SK-N-MC (cell line): ENCODE results near the gene SRCIN1.
"Not testable (repeated sequence)": the region's sequence is repeated elsewhere in the genome, so short reads cannot be mapped to it uniquely, and the experiment has no call there.

ENCODE experiments used
- DNase-seq: peaks from one replicate; pipeline ENCODE4 v3.0.0-alpha.2; 2011; ENCODE audit warnings: low read depth, low spot score
- H3K27ac ChIP-seq: fragments of 200-600 bp; sonication (generic); 2 replicates; pipeline ENCODE4 v1.5.1; 2016; ENCODE audit warnings: mixed run types
- H3K36me3 ChIP-seq: fragments of 200-600 bp; sonication (generic); 2 replicates; pipeline ENCODE4 v1.6.1; 2017; ENCODE audit warnings: antibody characterized with exemption, low read length, mixed read lengths; ENCODE audit not compliant: insufficient read depth
- H3K4me3 ChIP-seq: fragments of 200-600 bp; sonication (generic); 2 replicates; pipeline ENCODE4 v1.5.1; 2016
- H3K9ac ChIP-seq: fragments of 200-600 bp; sonication (generic); 2 replicates; pipeline ENCODE4 v1.8.0; 2017; ENCODE audit warnings: mixed run types, mixed read lengths; ENCODE audit not compliant: insufficient read length
- H3K9me3 ChIP-seq: fragments of 200-600 bp; sonication (generic); 2 replicates; pipeline ENCODE4 v1.6.1; 2017; ENCODE audit warnings: low read depth, mild to moderate bottlenecking, antibody characterized with exemption, low read length, moderate library complexity, mixed read lengths
- EZH2 ChIP-seq: fragments of 200-600 bp; sonication (generic); IDR thresholded peaks from one replicate; pipeline ENCODE4 v1.6.1; 2017; ENCODE audit warnings: antibody characterized with exemption
- FOXP2 ChIP-seq: optimal IDR thresholded peaks from 2 replicates; pipeline ENCODE3; 2011; ENCODE audit warnings: mild to moderate bottlenecking, moderate library complexity; ENCODE audit not compliant: insufficient read depth; ENCODE audit errors: extremely low read length, control extremely low read depth
- POLR2AphosphoS5 ChIP-seq: IDR thresholded peaks from 2 replicates; pipeline ENCODE4 v1.6.1; 2012; ENCODE audit warnings: mild to moderate bottlenecking, low read depth, low read length, borderline replicate concordance

SRCIN1 gene

GRCh38 chr17:38536661-38537060 is 69.1 kb downstream of the SRCIN1 start:
- Histone ChIP-seq H3K27ac (no peak overlapping the region), H3K36me3 (no peaks in the 10 kb centered on the region), H3K4me3 (no peak overlapping the region), H3K9me3 (no peaks in the 10 kb centered on the region), H3K9ac (no peak overlapping the region)
- TF ChIP-seq FOXP2 (no peak), EZH2 (no peak), POLR2AphosphoS5 (no peak)
- no peak for DNase-seq

GRCh38 chr17:38535886-38536285 is 69.9 kb downstream of the SRCIN1 start:
- Histone ChIP-seq H3K27ac (no peak overlapping the region), H3K4me3 (no peak overlapping the region), H3K36me3 (no peaks in the 10 kb centered on the region), H3K9ac (no peak overlapping the region), H3K9me3 (no peaks in the 10 kb centered on the region)
- no peak for DNase-seq
- no peak for TF ChIP-seq EZH2
- no peak for TF ChIP-seq POLR2AphosphoS5
- TF ChIP-seq FOXP2 = no peak

GRCh38 chr17:38534498-38534885 is 71.3 kb downstream of the SRCIN1 start:
- no peak for TF ChIP-seq POLR2AphosphoS5
- TF ChIP-seq EZH2 = no peak
- TF ChIP-seq FOXP2 = no peak
- DNase-seq = no peak
- no peak overlapping the region for H3K27ac ChIP-seq
- H3K4me3 ChIP-seq = no peak overlapping the region
- no peaks in the 10 kb centered on the region for H3K36me3 ChIP-seq
- H3K9me3 ChIP-seq = no peaks in the 10 kb centered on the region
- H3K9ac ChIP-seq = no peak overlapping the region

- no peak for DNase-seq
- H3K9ac ChIP-seq = no peak overlapping the region
- no peak for TF ChIP-seq EZH2
- TF ChIP-seq FOXP2 = no peak
- no peak for TF ChIP-seq POLR2AphosphoS5
Measured at GRCh38 chr17:38533866-38534497, 71.8 kb downstream of the SRCIN1 start.

GRCh38 chr17:38533241-38533640 is 72.5 kb downstream of the SRCIN1 start:
- no peaks in the 10 kb centered on the region for H3K36me3 ChIP-seq
- no peaks in the 10 kb centered on the region for H3K9me3 ChIP-seq
- H3K27ac ChIP-seq = no peak overlapping the region
- H3K4me3 ChIP-seq = no peak overlapping the region
- H3K9ac ChIP-seq = no peak overlapping the region
- TF ChIP-seq FOXP2 (no peak), POLR2AphosphoS5 (no peak), EZH2 (no peak)
- DNase-seq = no peak

More at GRCh38 chr17:38533866-38534497, 71.8 kb downstream of the SRCIN1 start:
- Histone ChIP-seq H3K4me3 (no peak overlapping the region), H3K27ac (no peak overlapping the region), H3K9me3 (no peaks in the 10 kb centered on the region), H3K36me3 (no peaks in the 10 kb centered on the region)

GRCh38 chr17:38532451-38532850 is 73.3 kb downstream of the SRCIN1 start:
- no peaks in the 10 kb centered on the region for H3K9me3 ChIP-seq
- H3K4me3 ChIP-seq = no peak overlapping the region
- H3K36me3 ChIP-seq = no peaks in the 10 kb centered on the region
- no peak overlapping the region for H3K9ac ChIP-seq
- H3K27ac ChIP-seq = no peak overlapping the region
- TF ChIP-seq FOXP2 = no peak
- no peak for DNase-seq

GRCh38 chr17:38531761-38532160 is 74.0 kb downstream of the SRCIN1 start:
- H3K4me3 ChIP-seq, H3K9me3 ChIP-seq, DNase-seq, H3K27ac ChIP-seq, H3K9ac ChIP-seq, H3K36me3 ChIP-seq: not testable (repeated sequence)

- not testable (repeated sequence) for DNase-seq, H3K4me3 ChIP-seq, H3K9ac ChIP-seq, H3K9me3 ChIP-seq, H3K36me3 ChIP-seq, H3K27ac ChIP-seq
Measured at GRCh38 chr17:38530856-38531255, 74.9 kb downstream of the SRCIN1 start.

- not testable (repeated sequence) for DNase-seq, H3K9me3 ChIP-seq, H3K4me3 ChIP-seq, H3K9ac ChIP-seq, H3K27ac ChIP-seq, H3K36me3 ChIP-seq
Measured at GRCh38 chr17:38528141-38528540, 77.6 kb downstream of the SRCIN1 start.

GRCh38 chr17:38526526-38526925 is 79.2 kb downstream of the SRCIN1 start:
- H3K27ac ChIP-seq, H3K9ac ChIP-seq, H3K36me3 ChIP-seq, DNase-seq, H3K4me3 ChIP-seq, H3K9me3 ChIP-seq: not testable (repeated sequence)
